ENCODE measurements around the gene SAE1.

Gene SAE1

GRCh38 chr19:47158367-47158791 is 27.7 kb downstream of the SAE1 start:
- no peak overlapping the region for H3K4me3 ChIP-seq (replicated peaks; ENCODE audit: low read depth, low read length)
- no peak for DNase-seq (ENCODE audit: low read depth)
- TF ChIP-seq, protein P1, sequence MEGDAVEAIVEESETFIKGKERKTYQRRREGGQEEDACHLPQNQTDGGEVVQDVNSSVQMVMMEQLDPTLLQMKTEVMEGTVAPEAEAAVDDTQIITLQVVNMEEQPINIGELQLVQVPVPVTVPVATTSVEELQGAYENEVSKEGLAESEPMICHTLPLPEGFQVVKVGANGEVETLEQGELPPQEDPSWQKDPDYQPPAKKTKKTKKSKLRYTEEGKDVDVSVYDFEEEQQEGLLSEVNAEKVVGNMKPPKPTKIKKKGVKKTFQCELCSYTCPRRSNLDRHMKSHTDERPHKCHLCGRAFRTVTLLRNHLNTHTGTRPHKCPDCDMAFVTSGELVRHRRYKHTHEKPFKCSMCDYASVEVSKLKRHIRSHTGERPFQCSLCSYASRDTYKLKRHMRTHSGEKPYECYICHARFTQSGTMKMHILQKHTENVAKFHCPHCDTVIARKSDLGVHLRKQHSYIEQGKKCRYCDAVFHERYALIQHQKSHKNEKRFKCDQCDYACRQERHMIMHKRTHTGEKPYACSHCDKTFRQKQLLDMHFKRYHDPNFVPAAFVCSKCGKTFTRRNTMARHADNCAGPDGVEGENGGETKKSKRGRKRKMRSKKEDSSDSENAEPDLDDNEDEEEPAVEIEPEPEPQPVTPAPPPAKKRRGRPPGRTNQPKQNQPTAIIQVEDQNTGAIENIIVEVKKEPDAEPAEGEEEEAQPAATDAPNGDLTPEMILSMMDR (IDR thresholded peaks at IDR 0.05; ENCODE audit: low read length, missing control alignments) = no peak

DNA sequence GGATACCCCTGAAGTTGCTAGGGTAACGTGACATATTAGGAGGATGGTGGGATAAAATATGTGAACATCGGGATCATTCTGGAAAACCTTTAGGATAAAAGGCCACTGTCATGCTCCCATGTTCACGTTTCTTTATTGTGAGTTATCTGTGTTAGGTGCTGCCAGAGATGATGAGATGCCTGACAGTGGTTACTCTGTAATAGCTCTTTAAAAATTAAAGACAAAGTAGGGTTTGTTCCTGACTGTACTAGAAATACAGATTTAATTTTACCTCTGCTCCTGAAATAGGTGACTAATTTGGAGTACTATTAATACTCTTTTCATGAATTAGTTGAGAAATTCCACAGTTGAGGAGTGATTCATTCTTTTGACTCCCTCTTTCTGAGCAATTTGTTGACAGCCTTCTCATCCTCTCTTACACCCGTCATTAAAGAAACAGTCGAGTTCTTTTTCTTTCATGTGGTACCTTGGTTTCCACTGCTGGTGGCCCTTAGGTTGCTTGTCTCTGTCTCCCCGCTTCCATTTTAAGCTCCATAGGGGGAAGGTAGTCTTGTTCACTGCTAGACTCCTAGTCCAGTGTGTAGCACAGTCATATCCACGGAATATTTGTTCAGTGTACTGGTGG is 28.4 kb downstream of the SAE1 start:
- DNase-seq (ENCODE audit: low read depth) = peak; percentile 36
- TF ChIP-seq, protein P1 (IDR thresholded peaks at IDR 0.05; ENCODE audit: low read length, missing control alignments) = no peak
- no peak overlapping the region for H3K4me3 ChIP-seq (replicated peaks; ENCODE audit: low read depth, low read length)

- TF ChIP-seq, protein P1 (IDR thresholded peaks at IDR 0.05; ENCODE audit: low read length, missing control alignments) = no peak
- H3K4me3 ChIP-seq (replicated peaks; ENCODE audit: low read depth, low read length) = no peak overlapping the region
- DNase-seq (ENCODE audit: low read depth) = no peak
Observed at GRCh38 chr19:47161876-47162489, 31.3 kb downstream of the SAE1 start.

DNA sequence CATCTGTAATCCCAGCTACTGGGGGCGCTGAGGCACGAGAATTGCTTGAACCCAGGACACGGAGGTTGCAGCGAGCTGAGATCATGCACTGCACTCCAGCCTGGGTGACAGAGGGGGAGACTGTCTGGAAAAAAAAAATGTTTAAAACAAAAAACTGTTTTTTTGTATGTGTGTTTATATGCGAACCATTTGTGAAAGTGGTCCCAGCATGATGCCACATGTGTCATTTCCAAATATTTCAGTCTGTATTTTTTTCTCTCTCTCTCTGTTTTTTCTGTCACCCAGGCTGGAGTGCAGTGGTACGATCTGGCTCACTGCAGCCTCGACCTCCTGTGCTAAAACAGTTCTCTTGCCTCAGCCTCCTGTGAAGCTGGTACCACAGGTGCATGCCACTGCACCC is 37.4 kb downstream of the SAE1 start:
- TF ChIP-seq, protein P1 (IDR thresholded peaks at IDR 0.05; ENCODE audit: low read length, missing control alignments) = no peak
- H3K4me3 ChIP-seq (replicated peaks; ENCODE audit: low read depth, low read length) = no peak overlapping the region
- no peak for DNase-seq (ENCODE audit: low read depth)

DNA sequence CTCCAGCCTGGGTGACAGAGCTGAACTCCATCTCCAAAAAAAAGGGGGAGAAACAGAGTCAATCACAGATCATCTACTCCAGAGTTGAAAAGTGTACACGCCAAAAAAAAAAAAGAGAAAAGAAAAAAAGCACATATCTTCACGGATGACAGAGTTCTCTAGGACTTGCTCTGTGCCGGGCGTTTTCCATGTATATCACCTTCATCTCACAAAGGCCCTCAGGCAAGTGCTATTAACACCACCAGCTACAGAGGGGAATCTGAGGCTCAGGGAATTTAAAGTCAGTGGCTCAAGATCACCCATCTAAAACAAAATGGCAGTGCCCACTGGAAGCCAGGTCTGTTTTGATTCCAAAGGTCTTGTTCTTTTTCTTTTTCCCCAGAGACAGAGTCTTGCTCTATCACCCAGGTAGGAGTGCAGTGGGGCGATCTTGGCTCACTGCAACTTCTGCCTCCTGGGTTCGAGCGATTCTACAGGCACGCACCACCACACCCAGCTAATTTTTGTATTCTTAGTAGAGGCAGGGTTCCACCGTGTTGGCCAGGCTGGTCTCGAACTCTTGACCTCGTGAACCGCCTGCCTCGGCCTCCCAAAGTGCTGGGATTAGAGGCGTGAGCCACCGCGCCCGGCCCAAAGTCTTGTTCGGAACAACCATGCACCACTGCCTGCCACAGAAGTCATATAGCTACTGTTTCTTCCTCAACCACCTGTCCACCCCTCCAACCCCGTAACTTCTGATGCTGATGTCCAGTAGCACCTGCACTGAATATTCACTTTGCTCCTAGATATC is 42.2 kb downstream of the SAE1 start:
- TF ChIP-seq, protein P1 (IDR thresholded peaks at IDR 0.05; ENCODE audit: low read length, missing control alignments) = no peak
- no peak overlapping the region for H3K4me3 ChIP-seq (replicated peaks; ENCODE audit: low read depth, low read length)
- no peak for DNase-seq (ENCODE audit: low read depth)

DNA sequence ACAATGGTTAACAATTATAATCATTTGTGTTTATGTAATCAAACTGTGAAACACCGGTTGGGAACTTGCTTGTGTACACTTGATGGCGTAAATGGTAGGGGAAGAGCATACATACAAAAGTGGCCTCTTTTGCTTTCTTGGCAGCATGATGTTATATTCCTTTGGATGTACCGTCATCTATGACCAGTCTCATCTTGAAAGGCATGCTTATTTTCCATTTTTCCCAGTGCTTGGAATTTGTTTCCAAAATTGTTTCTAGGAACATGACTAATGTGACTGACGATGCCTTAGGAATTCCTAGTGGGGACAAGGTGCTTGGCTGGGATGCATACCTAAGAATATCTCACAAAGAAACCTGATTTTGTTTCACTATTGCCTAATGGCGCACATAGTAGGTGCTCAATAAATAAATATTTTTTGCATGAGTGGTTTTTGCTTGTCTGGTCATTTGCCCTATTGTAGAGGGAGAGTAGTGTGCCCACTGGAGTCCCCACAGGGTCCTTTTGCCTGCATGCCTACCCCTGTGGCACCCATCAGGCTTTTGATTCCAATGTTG is 45.5 kb downstream of the SAE1 start:
- H3K4me3 ChIP-seq (replicated peaks; ENCODE audit: low read depth, low read length) = no peak overlapping the region
- DNase-seq (ENCODE audit: low read depth) = peak; percentile 84
- TF ChIP-seq, protein P1 (IDR thresholded peaks at IDR 0.05; ENCODE audit: low read length, missing control alignments) = no peak

Data from fibroblast of pulmonary artery (primary cell).